Smooth muscle cell of trachea (primary cell): Measurements from ENCODE around the gene OXCT2. TPM values are rescaled to one million over a fixed set of nuclear protein-coding genes. Genes with fewer than 3 reads are reported as not detected.

Experiments used
- total RNA-seq: library from RNA; depleted of rRNA; stranded (reverse); fragments of >200 nt; gene quantifications from 2 replicates; pipeline ENCODE4 v1.2.1, GENCODE V29; 2014

The OXCT2 gene
- total RNA-seq = 1.9 and 4.1 TPM in 2 replicates

GRCh38 chr1:39771022-39771532 lies at the start of gene OXCT2:
Gene OXCT2 (minus strand): TSS chr1:39771348. CDS start chr1:39771255, 93 bp downstream.

GRCh38 chr1:39788758-39789570 lies 17.8 kb upstream of the OXCT2 start, which contains the start of gene BMP8B:
Gene BMP8B (minus strand): TSS chr1:39788865. CDS start chr1:39788485, 380 bp downstream.

GRCh38 chr1:39738622-39739366 lies 32.4 kb downstream of the OXCT2 start, which contains the start of gene PPIE:
Gene PPIE (plus strand): TSS chr1:39738882. CDS start chr1:39738901, 19 bp downstream.

Other genes with a start within 250 kb of the OXCT2 start
- gene PABPC4, start 194.6 kb downstream of the OXCT2 start, total RNA-seq = 234 and 336 TPM in 2 replicates
- gene HEYL, start 131.7 kb downstream of the OXCT2 start, total RNA-seq = not detected in 2 replicates
- not detected in 2 replicates for gene NT5C1A, start 99.2 kb downstream of the OXCT2 start, total RNA-seq
- not detected in 2 replicates for gene HPCAL4, start 79.9 kb downstream of the OXCT2 start, total RNA-seq
- 30.3 and 47.6 TPM in 2 replicates for gene PPIE, start 32.5 kb downstream of the OXCT2 start, total RNA-seq
- not detected in 2 replicates for gene BMP8B, start 17.5 kb upstream of the OXCT2 start, total RNA-seq
- 19.2 and 25.6 TPM in 2 replicates for gene TRIT1, start 112.2 kb upstream of the OXCT2 start, total RNA-seq
- gene MYCL, start 130.6 kb upstream of the OXCT2 start, total RNA-seq = 0.15 and 1.5 TPM in 2 replicates
- gene MFSD2A, start 183.8 kb upstream of the OXCT2 start, total RNA-seq = 0.58 and 4.1 TPM in 2 replicates